Heart right ventricle (tissue), 16 donors: Measurements from ENCODE around the gene LIPA. TPM values are rescaled to one million over a fixed set of nuclear protein-coding genes. Genes with fewer than 3 reads are reported as not detected.

Source experiments
- ATAC-seq, 8 donors: fragments of 200-7000 bp; cut with Tn5 transposase; one replicate each; pipeline ENCODE4 v1.9.1; 2020; ENCODE audit warnings: mild to moderate bottlenecking in 8 of 8, moderate library complexity in 8 of 8, moderate number of reproducible peaks in 1 of 8
- DNase-seq, 2 donors: peaks; one replicate each; pipeline ENCODE4 v3.0.0-alpha.2; 2020
- H3K27ac ChIP-seq, 10 donors: fragments of 200-600 bp; sonication (generic) in 2 of 10; one replicate each; pipeline versions ENCODE4 v1.5.0 to v1.8.0; 2020 to 2022; ENCODE audit warnings: mild to moderate bottlenecking in 3 of 10
- H3K27me3 ChIP-seq, 7 donors: fragments of 200-600 bp; one replicate each; pipeline ENCODE4 v1.8.0; 2021 to 2022; ENCODE audit warnings: mild to moderate bottlenecking in 2 of 7
- H3K36me3 ChIP-seq, 9 donors: fragments of 200-600 bp; sonication (generic) in 1 of 9; one replicate each; pipeline versions ENCODE4 v1.5.0 to v1.8.0; 2020 to 2022; ENCODE audit warnings: mild to moderate bottlenecking in 2 of 9
- H3K4me1 ChIP-seq, 9 donors: fragments of 200-600 bp; sonication (generic) in 1 of 9; one replicate each; pipeline versions ENCODE4 v1.5.0 to v1.8.0; 2020 to 2022; ENCODE audit warnings: mild to moderate bottlenecking in 4 of 9
- H3K4me3 ChIP-seq, 10 donors: fragments of 200-600 bp; sonication (generic) in 2 of 10; one replicate each; pipeline versions ENCODE4 v1.5.0 to v1.8.0; 2020 to 2022; ENCODE audit warnings: mild to moderate bottlenecking in 7 of 10, moderate library complexity in 2 of 10
- H3K9me3 ChIP-seq, 11 donors: fragments of 200-600 bp in 10 of 11; sonication (generic) in 2 of 11; one replicate each; pipeline versions ENCODE4 v1.5.0 to v1.8.0; 2013 to 2022; ENCODE audit warnings: mild to moderate bottlenecking in 2 of 11, control low read depth in 1 of 11, moderate library complexity in 1 of 11
- CTCF ChIP-seq, 9 donors: fragments of 200-600 bp; sonication (generic) in 2 of 9; IDR thresholded peaks; one replicate each; pipeline versions ENCODE4 v1.5.0 to v1.8.0; 2021 to 2022; ENCODE audit warnings: antibody characterized with exemption in 9 of 9, mild to moderate bottlenecking in 5 of 9, moderate library complexity in 1 of 9
- WGBS, 2 donors: extraction: QIAGEN DNeasy Blood & Tissue Kit; methylation state at CpG; one replicate each; pipeline ENCODE4 v1.1.7; 2013; ENCODE audit warnings: inconsistent platforms in 1 of 2; 5-methylcytosine and 5-hydroxymethylcytosine counted together
- intact Hi-C, 10 donors: fragments of 100-400 bp; cut with DNase I; formaldehyde crosslinking; loops; one replicate each; pipeline versions ENCODE4 v1.11.1 to v1.14.2; 2022
- polyA plus RNA-seq, 2 donors: library from polyadenylated mRNA; stranded (reverse); fragments of 200-250 nt; gene quantifications; one replicate each; pipeline ENCODE4 v1.2.3, GENCODE V29; 2013
- total RNA-seq, 10 donors: library from RNA; stranded (reverse); fragmentation: NEBNext Ultra II Directional in 3 of 10; extraction: Animal tissue kit (Norgen Biotek cat#: 25700) in 3 of 10; gene quantifications; one replicate each; pipeline versions ENCODE4 v1.2.1 to v1.2.4, GENCODE V29; 2021 to 2023
- donor health status: Arrhythmogenic right ventricular cardiomyopathy.
- donor health status: ischemic (EF 13 %, LVEDD 7.1; RV severe dilation, severe dysfunction).
- donor health status: healthy with polysubstance abuse.
- donor health status: DM: no; HTN: yes; CAD: no.
- donor health status: DM: no; HTN: no; CAD: no.
- donor health status: ischemic (EF 25% LVEDD 6.9; RV normal size, moderate dysfunction).
- donor health status: ischemic (EF 25% LVEDD 5.7; RV mildly dilated, moderate dysfunction).
- donor health status: healthy.
- donor health status: DM: yes; HTN: yes; CAD: no.
- donor health status: Ischemic cardiomyopathy.
- donor health status: ischemic (EF 35%, LVEDD 5.7; RV mildly dilated, moderate dysfunction).
- donor health status: nonischemic (EF 11% LVEDD 7.7; RV severe dilation, severe dysfunction).
- donor health status: DM: yes; HTN: yes; CAD: no.
- donor health status: PGD.
- donor health status: ischemic (EF 29% LVEDD 5.4; RV normal size, mild dysfunction).
- donor health status: nonischemic (EF 23%, LVEDD 6.1; RV moderate dilation, normal function).

The LIPA gene
- total and polyA plus RNA-seq, 12 donors: 7.8 to 58.5 (median 15.3) TPM

- 4 to 5% methylated on average over 4 of the region's 4 CpGs for WGBS, 2 donors
- TF ChIP-seq CTCF (IDR thresholded peaks at IDR 0.05): no peak
- peak; percentile 40 to 68 for DNase-seq
- H3K9me3 ChIP-seq: no peaks in the 10 kb centered on the region
- peak overlapping the region; percentile 64 to 93 (median 82) for H3K27ac ChIP-seq
- peak; percentile 91 to 97 (median 94) for ATAC-seq
- peak overlapping the region in 9 of 10 donors; percentile 8 to 44 (median 32) for H3K4me3 ChIP-seq
- H3K4me1 ChIP-seq: peaks cover 6 to 44% (median 31%) of the 10 kb centered on the region in 9 donors
- no peaks in the 10 kb centered on the region for H3K27me3 ChIP-seq
- intact Hi-C loops: no loop called here
- H3K36me3 ChIP-seq: no peaks in the 10 kb centered on the region
These were observed 32.4 kb upstream of the LIPA start for GRCh38 chr10:89283936-89284475.

- Histone ChIP-seq H3K4me3 (peak overlapping the region in 9 of 10 donors; percentile 8 to 44 (median 32)), H3K27ac (peak overlapping the region; percentile 64 to 93 (median 82)), H3K36me3 (no peaks in the 10 kb centered on the region), H3K27me3 (no peaks in the 10 kb centered on the region), H3K9me3 (no peaks in the 10 kb centered on the region), H3K4me1 (peaks cover 6 to 51% (median 39%) of the 10 kb centered on the region in 9 donors)
- DNase-seq (no peak), ATAC-seq (peak; percentile 55 to 84 (median 68))
- intact Hi-C loops: no loop called here
- 17 to 29% methylated on average over 6 of the region's 6 CpGs for WGBS, 2 donors
- no peak for TF ChIP-seq CTCF (IDR thresholded peaks at IDR 0.05)
These were observed 31.7 kb upstream of the LIPA start for GRCh38 chr10:89283025-89283935.

GRCh38 chr10:89281606-89282395 is 30.2 kb upstream of the LIPA start:
- Histone ChIP-seq H3K27me3 (no peaks in the 10 kb centered on the region), H3K9me3 (no peaks in the 10 kb centered on the region), H3K4me1 (peaks cover 6 to 62% (median 50%) of the 10 kb centered on the region in 9 donors), H3K4me3 (no peak overlapping the region), H3K27ac (peak overlapping the region in 1 of 10 donors; percentile 81), H3K36me3 (no peaks in the 10 kb centered on the region)
- DNase-seq (no peak), ATAC-seq (no peak)
- no peak for TF ChIP-seq CTCF (IDR thresholded peaks at IDR 0.05)
- intact Hi-C loops: no loop called here
- WGBS, 2 donors: 75 to 84% methylated on average over 4 of the region's 4 CpGs

GRCh38 chr10:89280508-89280907 is 28.9 kb upstream of the LIPA start:
- Histone ChIP-seq H3K9me3 (no peaks in the 10 kb centered on the region), H3K36me3 (no peaks in the 10 kb centered on the region), H3K4me3 (no peak overlapping the region), H3K4me1 (peaks cover 6 to 70% (median 50%) of the 10 kb centered on the region in 9 donors), H3K27me3 (no peaks in the 10 kb centered on the region), H3K27ac (peak overlapping the region in 7 of 10 donors; percentile 6 to 77 (median 32))
- DNase-seq (no peak), ATAC-seq (no peak)
- no peak for TF ChIP-seq CTCF (IDR thresholded peaks at IDR 0.05)
- intact Hi-C loops: no loop called here
- 68 to 77% methylated on average over 3 of the region's 3 CpGs for WGBS, 2 donors
